GM18870 (cell line): ENCODE data around the gene MECR.
"Not testable (repeated sequence)": the region's sequence is repeated elsewhere in the genome, so short reads cannot be mapped to it uniquely, and the experiment has no call there.

Experiments used
- ATAC-seq: cut with Tn5 transposase; IDR thresholded peaks from one replicate; pipeline ENCODE4 v1.9.1; 2021; ENCODE audit warnings: moderate library complexity; ENCODE audit not compliant: unreplicated experiment

The MECR gene

DNA sequence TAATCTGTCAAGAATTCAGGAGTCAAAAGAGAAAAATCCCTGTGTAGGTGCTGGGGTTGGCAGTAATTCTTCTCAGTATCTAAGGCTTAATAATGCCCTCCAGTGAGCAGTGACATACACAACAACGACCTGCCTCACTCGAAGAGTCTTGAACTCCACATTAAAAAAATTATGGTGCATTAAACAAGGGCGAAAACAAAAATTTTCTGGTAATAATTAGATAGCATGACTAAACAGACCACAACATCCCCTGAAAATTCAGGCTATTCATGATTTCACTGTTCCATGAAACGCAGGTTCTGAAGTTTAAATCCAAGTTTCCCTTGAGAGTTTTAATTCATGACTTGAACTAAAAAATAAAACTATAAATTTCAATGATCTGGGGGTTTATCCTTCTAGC lies 54.2 kb downstream of the MECR start:
- no peak for ATAC-seq

DNA sequence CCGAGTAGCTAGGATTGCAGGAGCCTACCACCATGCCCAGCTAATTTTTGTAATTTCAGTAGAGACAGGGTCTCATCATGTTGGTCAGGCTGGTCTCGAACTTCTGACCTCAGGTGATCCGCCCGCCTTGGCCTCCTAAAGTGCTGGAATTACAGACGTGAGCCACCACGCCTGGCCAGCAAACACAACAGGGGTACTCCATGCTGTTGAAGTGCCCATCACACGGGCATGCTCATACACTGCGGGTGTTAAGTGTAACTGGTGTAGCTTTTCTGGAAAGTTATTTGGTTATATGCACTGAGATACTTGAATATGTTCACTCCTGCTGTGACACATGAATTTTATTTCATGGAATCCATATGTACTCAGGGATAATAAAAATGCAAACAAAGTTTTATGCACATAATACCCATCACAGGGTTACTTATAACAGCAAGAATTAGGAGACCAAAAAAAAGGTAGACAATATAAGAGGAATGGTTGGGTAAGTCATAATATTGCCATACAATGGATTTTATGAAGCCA lies 58.3 kb downstream of the MECR start:
- no peak for ATAC-seq

- ATAC-seq, result no peak
Measured at GRCh38 chr1:29171521-29171920, 59.2 kb downstream of the MECR start.

DNA sequence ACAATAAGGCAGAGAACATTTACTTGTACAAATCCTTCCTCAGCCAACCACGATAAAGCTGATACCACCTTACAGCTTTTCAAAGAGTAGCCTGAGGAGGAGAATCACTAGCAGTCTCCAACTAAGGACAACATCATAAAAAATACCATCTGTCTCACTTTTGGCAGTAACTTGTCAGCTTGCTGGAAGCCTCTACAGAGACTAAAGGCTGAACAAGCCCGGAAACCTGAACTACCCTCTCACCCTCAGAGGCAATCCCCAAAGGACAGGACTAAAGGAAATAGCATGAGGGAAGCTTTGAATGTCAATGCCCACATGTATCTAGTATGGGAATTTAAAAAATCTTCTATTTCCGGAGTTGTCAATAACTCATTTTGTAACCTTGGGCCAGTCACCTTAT lies 59.6 kb downstream of the MECR start:
- no peak for ATAC-seq

DNA sequence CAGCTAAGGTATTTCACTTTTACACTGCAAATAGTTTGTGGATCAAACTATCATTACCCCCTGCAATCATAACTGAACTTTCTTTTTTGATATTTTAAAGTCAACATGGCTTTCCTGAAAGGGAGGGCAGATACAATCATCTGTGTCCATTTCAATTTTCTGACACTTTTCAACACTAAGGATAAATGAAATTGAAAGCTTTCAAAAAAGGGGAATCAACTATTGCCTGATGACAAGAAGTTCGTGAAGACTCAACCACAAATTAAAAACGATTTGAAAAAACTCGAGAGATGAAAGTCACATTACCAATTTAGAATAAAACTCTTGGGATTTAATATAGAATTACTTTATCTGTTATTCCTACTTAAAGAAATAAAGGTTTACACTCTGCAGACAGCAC lies 60.8 kb downstream of the MECR start:
- no peak for ATAC-seq

- no peak for ATAC-seq
Measured at GRCh38 chr1:29167904-29168303, 62.8 kb downstream of the MECR start.

- ATAC-seq, result no peak
Measured at GRCh38 chr1:29166291-29166878, 64.3 kb downstream of the MECR start.

DNA sequence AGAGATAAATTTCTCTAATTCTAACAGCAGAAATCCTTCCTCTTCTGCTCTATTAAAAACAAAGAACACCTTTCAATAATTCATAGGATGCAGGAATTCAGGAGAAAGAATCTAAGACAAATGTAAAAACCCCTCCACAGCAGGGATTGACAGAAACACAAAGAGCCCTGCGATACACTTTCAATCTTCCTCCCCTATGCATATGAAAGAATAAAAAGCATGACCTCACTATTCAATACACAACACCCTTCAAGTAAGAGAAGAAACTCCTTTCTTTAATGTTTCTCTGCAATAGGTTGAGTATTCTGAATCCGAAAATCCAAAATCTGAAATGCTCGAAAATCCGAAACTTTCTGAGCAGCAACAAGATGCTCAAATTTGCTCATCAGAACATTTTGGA lies 66.1 kb downstream of the MECR start:
- no peak for ATAC-seq

DNA sequence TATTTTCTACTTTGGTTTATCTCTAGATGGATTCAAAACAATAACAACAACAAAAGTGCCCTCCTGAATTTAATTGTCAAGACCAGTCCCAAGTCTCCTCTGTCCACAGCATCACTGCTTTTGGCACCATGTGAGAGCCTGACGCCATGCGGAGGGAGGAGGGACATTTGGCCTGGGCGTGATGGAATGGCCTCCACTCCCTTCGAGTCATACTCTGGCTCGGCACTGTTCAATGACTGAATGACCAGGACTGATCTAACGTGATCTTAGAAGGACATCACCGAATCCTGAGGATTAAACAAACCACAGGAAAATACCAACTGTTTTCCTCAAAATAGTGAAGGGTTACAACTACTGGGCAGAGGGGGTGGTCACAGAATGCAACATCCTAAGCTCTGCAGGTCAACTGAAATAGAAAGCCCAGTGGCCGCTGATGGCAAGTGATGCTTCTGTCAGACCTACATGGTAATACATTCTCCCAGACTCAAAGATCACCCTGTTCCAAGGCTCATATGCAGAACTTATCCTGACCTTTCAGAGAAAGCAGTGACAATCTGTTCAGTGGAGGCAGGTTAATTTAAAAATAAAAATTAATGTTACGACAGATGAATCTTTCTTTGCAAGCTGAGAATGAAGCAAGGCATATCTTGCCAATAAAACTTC lies 68.1 kb downstream of the MECR start:
- ATAC-seq, result no peak

DNA sequence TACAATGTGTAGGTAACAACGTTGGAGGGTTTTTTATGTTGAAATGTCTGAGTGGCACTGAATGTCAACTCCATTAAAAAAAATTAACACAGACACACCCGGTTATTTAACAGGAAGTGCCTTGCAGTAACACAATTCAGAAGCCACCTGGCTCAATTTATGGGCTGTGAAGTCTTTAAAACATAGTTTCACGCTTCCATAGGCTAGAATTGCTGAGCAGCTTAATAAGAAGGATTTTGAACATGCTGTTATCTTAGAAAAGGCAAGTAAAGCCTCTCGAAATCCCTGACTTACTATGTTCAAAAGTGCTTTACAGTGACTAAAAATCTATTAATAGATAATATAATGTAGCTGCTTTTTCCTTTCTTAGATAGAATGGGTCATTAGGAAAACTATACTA lies 68.7 kb downstream of the MECR start:
- ATAC-seq, result no peak

DNA sequence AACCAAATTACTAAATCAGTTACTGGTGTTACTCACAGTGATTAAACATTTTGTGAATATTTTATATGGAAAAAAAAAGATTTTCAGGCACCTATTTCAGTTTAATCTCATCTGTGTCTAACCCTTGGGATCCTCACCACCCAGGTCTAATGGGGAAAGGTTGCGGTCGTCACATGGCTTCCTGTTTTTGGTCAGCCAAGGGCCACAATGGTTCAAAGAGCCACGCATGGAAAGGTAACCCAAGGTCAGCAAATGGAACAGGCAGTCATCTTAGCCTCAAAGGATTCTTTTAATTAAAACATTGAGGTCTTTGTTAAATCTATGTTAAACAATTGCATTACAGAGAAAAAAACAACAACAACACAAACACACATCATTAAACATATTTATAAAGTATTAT lies 71.0 kb downstream of the MECR start:
- no peak for ATAC-seq

GRCh38 chr1:29157269-29157601 lies 73.5 kb downstream of the MECR start:
- no peak for ATAC-seq

GRCh38 chr1:29156543-29157268 lies 74.0 kb downstream of the MECR start:
- no peak for ATAC-seq

- ATAC-seq, result no peak
Measured at GRCh38 chr1:29152046-29152805, 78.5 kb downstream of the MECR start.

- ATAC-seq, result not testable (repeated sequence)
Measured at GRCh38 chr1:29150346-29150745, 80.4 kb downstream of the MECR start.

DNA sequence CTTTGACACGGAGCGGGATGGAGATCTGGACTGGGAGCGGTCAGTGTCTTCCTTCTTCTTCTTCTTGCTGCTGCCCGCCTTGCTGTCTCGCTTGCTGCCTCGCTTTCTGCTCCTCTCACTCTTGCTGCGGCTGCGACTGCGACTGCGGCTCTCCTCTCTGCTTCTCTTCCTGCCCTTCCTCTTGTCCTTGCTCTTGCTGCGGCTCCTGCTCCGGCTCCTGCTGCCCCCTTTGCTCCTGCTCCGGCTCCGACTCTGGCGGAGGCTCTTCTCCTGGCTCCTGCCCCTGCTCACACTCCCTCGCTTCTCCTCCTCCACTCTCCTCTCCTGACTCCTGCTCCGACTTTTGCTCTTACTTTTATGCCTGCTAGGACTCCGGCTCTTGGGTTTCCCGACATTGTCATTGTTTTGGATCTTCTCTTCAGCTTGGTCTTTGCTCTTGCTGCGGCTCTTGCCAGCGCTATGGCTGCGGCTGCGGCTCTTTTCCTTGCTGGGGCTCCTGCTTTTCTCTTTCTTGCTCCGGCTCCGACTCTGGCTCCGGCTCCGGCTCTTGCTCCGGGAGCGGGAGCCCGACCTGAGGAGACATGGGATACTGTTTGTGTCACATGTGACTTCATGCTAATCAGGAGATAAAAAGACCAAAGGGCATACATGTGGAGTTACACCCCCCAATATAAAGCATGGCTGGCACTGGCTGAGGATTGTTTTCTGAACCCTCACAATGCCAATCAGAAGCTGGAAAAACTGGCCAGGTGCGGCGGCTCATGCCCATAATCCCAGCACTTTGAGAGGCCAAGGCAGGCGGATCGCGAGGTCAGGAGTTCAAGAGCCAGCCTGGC lies 81.9 kb downstream of the MECR start:
- ATAC-seq, result no peak

- no peak for ATAC-seq
Measured at GRCh38 chr1:29145739-29146437, 84.8 kb downstream of the MECR start.

- ATAC-seq, result no peak
Measured at GRCh38 chr1:29144178-29144577, 86.6 kb downstream of the MECR start.

- no peak for ATAC-seq
Measured at GRCh38 chr1:29142714-29143113, 88.0 kb downstream of the MECR start.
